Measurements from ENCODE around the gene SLC38A7. TPM values are rescaled to one million over a fixed set of nuclear protein-coding genes. Genes with fewer than 3 reads are reported as not detected.

SLC38A7 gene
- total RNA-seq, 2 experiments from 2014 or later: 5.5 to 12.0 TPM

DNA sequence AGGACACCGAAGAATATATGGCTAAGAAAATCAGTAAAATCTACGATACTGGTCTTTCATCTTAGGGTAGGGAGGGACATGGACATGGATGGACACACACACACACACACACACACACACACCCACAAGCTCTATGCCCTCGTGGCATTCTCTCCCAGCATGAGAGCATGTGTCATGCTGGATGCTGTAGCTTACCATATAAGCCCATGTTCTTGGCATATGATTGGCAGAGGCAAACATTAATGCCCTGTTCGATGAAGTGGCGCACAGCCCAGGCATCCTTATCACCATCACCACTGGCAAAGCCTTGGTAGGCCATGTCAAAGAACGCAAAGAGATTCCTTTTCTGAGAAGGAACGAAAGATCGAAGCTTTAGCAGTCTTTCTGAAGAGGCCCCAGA is 31.9 kb upstream of the SLC38A7 start:
- CTCF ChIA-PET (ENCODE audit: unreplicated experiment): no interaction called here
- no peak for TF ChIP-seq EZH2phosphoT487 (IDR thresholded peaks at IDR 0.05; ENCODE audit: borderline replicate concordance, low read depth, low read length)
- TF ChIP-seq, protein P1, sequence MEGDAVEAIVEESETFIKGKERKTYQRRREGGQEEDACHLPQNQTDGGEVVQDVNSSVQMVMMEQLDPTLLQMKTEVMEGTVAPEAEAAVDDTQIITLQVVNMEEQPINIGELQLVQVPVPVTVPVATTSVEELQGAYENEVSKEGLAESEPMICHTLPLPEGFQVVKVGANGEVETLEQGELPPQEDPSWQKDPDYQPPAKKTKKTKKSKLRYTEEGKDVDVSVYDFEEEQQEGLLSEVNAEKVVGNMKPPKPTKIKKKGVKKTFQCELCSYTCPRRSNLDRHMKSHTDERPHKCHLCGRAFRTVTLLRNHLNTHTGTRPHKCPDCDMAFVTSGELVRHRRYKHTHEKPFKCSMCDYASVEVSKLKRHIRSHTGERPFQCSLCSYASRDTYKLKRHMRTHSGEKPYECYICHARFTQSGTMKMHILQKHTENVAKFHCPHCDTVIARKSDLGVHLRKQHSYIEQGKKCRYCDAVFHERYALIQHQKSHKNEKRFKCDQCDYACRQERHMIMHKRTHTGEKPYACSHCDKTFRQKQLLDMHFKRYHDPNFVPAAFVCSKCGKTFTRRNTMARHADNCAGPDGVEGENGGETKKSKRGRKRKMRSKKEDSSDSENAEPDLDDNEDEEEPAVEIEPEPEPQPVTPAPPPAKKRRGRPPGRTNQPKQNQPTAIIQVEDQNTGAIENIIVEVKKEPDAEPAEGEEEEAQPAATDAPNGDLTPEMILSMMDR (conservative IDR thresholded peaks at IDR 0.05; ENCODE audit: low read length): no peak

GRCh38 chr16:58713742-58714141 is 29.2 kb upstream of the SLC38A7 start:
- no peak overlapping the region for H3K4me3 ChIP-seq (ENCODE audit: low read depth, low read length, poor library complexity, severe bottlenecking)
- H3K36me3 ChIP-seq (ENCODE audit: insufficient read depth, low read length): peaks cover 95% of the 10 kb centered on the region
- DNase-seq (ENCODE audit: low spot score): no peak
- intact Hi-C loops (cut with micrococcal nuclease; ENCODE audit: unreplicated experiment): no loop called here
- H3K9me3 ChIP-seq (ENCODE audit: low read length): no peaks in the 10 kb centered on the region
- no peaks in the 10 kb centered on the region for H4K20me1 ChIP-seq (ENCODE audit: insufficient read depth, low read length)
- H3K4me1 ChIP-seq (ENCODE audit: insufficient read depth, low read length, poor library complexity, severe bottlenecking): no peaks in the 10 kb centered on the region
- H3K79me2 ChIP-seq (ENCODE audit: insufficient read depth, low read depth, low read length): no peaks in the 10 kb centered on the region
- TF ChIP-seq, protein P1 (conservative IDR thresholded peaks at IDR 0.05; ENCODE audit: low read length): no peak
- TF ChIP-seq EZH2phosphoT487 (IDR thresholded peaks at IDR 0.05; ENCODE audit: borderline replicate concordance, low read depth, low read length): no peak
- CTCF ChIA-PET (ENCODE audit: unreplicated experiment): no interaction called here
- no peaks in the 10 kb centered on the region for H3K9me2 ChIP-seq (ENCODE audit: insufficient read depth, low read length)
- H3K27ac ChIP-seq (ENCODE audit: low read depth, low read length, poor library complexity, severe bottlenecking): no peak overlapping the region
- H3K4me2 ChIP-seq (ENCODE audit: low read length): no peak overlapping the region
- POLR2A ChIA-PET: interaction anchor here (0.6 to 2.0 kb wide), 4 partner anchors 11 to 86 kb away, joined by 3 to 13 read pairs (median 4); no protein-coding TSS in a partner anchor
- no TSS peak for BruUV-seq (replicated peaks)
- H2AFZ ChIP-seq (ENCODE audit: low read length): no peak overlapping the region

More for the DNA sequence above, 31.9 kb upstream of the SLC38A7 start:
- POLR2A ChIA-PET: interaction anchor here (1.2 kb wide), 1 partner anchor 8 kb away, joined by 6 read pairs; no protein-coding TSS in a partner anchor
- H3K27ac ChIP-seq (ENCODE audit: low read depth, low read length, poor library complexity, severe bottlenecking): no peak overlapping the region
- no peak for DNase-seq (ENCODE audit: low spot score)
- H3K9me2 ChIP-seq (ENCODE audit: insufficient read depth, low read length): no peaks in the 10 kb centered on the region
- H3K4me1 ChIP-seq (ENCODE audit: insufficient read depth, low read length, poor library complexity, severe bottlenecking): no peaks in the 10 kb centered on the region
- no peak overlapping the region for H3K4me3 ChIP-seq (ENCODE audit: low read depth, low read length, poor library complexity, severe bottlenecking)
- H2AFZ ChIP-seq (ENCODE audit: low read length): no peak overlapping the region
- BruUV-seq (replicated peaks): no TSS peak
- no peaks in the 10 kb centered on the region for H4K20me1 ChIP-seq (ENCODE audit: insufficient read depth, low read length)
- intact Hi-C loops (cut with micrococcal nuclease; ENCODE audit: unreplicated experiment): no loop called here
- no peaks in the 10 kb centered on the region for H3K9me3 ChIP-seq (ENCODE audit: low read length)
- H3K36me3 ChIP-seq (ENCODE audit: insufficient read depth, low read length): peaks cover 98% of the 10 kb centered on the region
- H3K79me2 ChIP-seq (ENCODE audit: insufficient read depth, low read depth, low read length): no peaks in the 10 kb centered on the region
- no peak overlapping the region for H3K4me2 ChIP-seq (ENCODE audit: low read length)

DNA sequence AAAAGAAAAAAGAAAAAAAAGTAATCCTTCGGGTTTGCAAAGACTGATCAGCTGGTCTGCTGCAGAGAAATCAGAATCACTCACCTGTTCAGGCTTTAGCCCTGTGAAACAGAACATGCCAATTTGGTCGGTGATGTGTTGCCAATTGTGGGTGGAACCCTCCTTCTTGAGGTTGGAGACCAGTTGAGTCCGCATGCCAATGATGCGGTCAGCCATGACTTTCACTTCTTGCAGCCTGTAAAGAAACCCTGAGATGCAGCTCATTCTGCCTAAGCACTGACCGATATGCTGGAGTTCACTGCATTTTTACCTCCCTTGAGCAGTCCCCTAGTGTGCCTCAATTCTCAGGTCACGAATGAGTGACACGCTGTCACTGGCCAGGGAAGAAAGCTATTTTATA is 24.8 kb upstream of the SLC38A7 start:
- intact Hi-C loops (cut with micrococcal nuclease; ENCODE audit: unreplicated experiment): no loop called here
- DNase-seq (ENCODE audit: low spot score): no peak
- ChIA-PET POLR2A (interaction anchor here (0.6 to 1.4 kb wide), 2 partner anchors 8 to 167 kb away, joined by 3 to 6 read pairs; no protein-coding TSS in a partner anchor), CTCF (ENCODE audit: unreplicated experiment) (no interaction called here)
- no peak for TF ChIP-seq EZH2phosphoT487 (IDR thresholded peaks at IDR 0.05; ENCODE audit: borderline replicate concordance, low read depth, low read length)
- TF ChIP-seq, protein P1 (conservative IDR thresholded peaks at IDR 0.05; ENCODE audit: low read length): no peak
- H3K4me3 ChIP-seq (ENCODE audit: low read depth, low read length, poor library complexity, severe bottlenecking): no peak overlapping the region
- no peaks in the 10 kb centered on the region for H3K4me1 ChIP-seq (ENCODE audit: insufficient read depth, low read length, poor library complexity, severe bottlenecking)
- H2AFZ ChIP-seq (ENCODE audit: low read length): no peak overlapping the region
- H4K20me1 ChIP-seq (ENCODE audit: insufficient read depth, low read length): no peaks in the 10 kb centered on the region
- no peaks in the 10 kb centered on the region for H3K9me3 ChIP-seq (ENCODE audit: low read length)
- H3K9me2 ChIP-seq (ENCODE audit: insufficient read depth, low read length): no peaks in the 10 kb centered on the region
- no peak overlapping the region for H3K4me2 ChIP-seq (ENCODE audit: low read length)
- peaks cover 94% of the 10 kb centered on the region for H3K36me3 ChIP-seq (ENCODE audit: insufficient read depth, low read length)
- no peaks in the 10 kb centered on the region for H3K79me2 ChIP-seq (ENCODE audit: insufficient read depth, low read depth, low read length)
- BruUV-seq (replicated peaks): no TSS peak
- H3K27ac ChIP-seq (ENCODE audit: low read depth, low read length, poor library complexity, severe bottlenecking): no peak overlapping the region
